Heart right ventricle (tissue), 16 donors: ENCODE data around the gene APLF. TPM values are rescaled to one million over a fixed set of nuclear protein-coding genes. Genes with fewer than 3 reads are reported as not detected.
"Not testable (repeated sequence)": the region's sequence is repeated elsewhere in the genome, so short reads cannot be mapped to it uniquely, and the experiment has no call there.

Experiments
- ATAC-seq, 8 donors: fragments of 200-7000 bp; cut with Tn5 transposase; one replicate each; pipeline ENCODE4 v1.9.1; 2020; ENCODE audit warnings: mild to moderate bottlenecking in 8 of 8, moderate library complexity in 8 of 8, moderate number of reproducible peaks in 1 of 8
- DNase-seq, 2 donors: peaks; one replicate each; pipeline ENCODE4 v3.0.0-alpha.2; 2020
- H3K27ac ChIP-seq, 10 donors: fragments of 200-600 bp; sonication (generic) in 2 of 10; one replicate each; pipeline versions ENCODE4 v1.5.0 to v1.8.0; 2020 to 2022; ENCODE audit warnings: mild to moderate bottlenecking in 3 of 10
- H3K27me3 ChIP-seq, 7 donors: fragments of 200-600 bp; one replicate each; pipeline ENCODE4 v1.8.0; 2021 to 2022; ENCODE audit warnings: mild to moderate bottlenecking in 2 of 7
- H3K36me3 ChIP-seq, 9 donors: fragments of 200-600 bp; sonication (generic) in 1 of 9; one replicate each; pipeline versions ENCODE4 v1.5.0 to v1.8.0; 2020 to 2022; ENCODE audit warnings: mild to moderate bottlenecking in 2 of 9
- H3K4me1 ChIP-seq, 9 donors: fragments of 200-600 bp; sonication (generic) in 1 of 9; one replicate each; pipeline versions ENCODE4 v1.5.0 to v1.8.0; 2020 to 2022; ENCODE audit warnings: mild to moderate bottlenecking in 4 of 9
- H3K4me3 ChIP-seq, 10 donors: fragments of 200-600 bp; sonication (generic) in 2 of 10; one replicate each; pipeline versions ENCODE4 v1.5.0 to v1.8.0; 2020 to 2022; ENCODE audit warnings: mild to moderate bottlenecking in 7 of 10, moderate library complexity in 2 of 10
- H3K9me3 ChIP-seq, 11 donors: fragments of 200-600 bp in 10 of 11; sonication (generic) in 2 of 11; one replicate each; pipeline versions ENCODE4 v1.5.0 to v1.8.0; 2013 to 2022; ENCODE audit warnings: mild to moderate bottlenecking in 2 of 11, control low read depth in 1 of 11, moderate library complexity in 1 of 11
- CTCF ChIP-seq, 9 donors: fragments of 200-600 bp; sonication (generic) in 2 of 9; IDR thresholded peaks; one replicate each; pipeline versions ENCODE4 v1.5.0 to v1.8.0; 2021 to 2022; ENCODE audit warnings: antibody characterized with exemption in 9 of 9, mild to moderate bottlenecking in 5 of 9, moderate library complexity in 1 of 9
- WGBS, 2 donors: extraction: QIAGEN DNeasy Blood & Tissue Kit; methylation state at CpG; one replicate each; pipeline ENCODE4 v1.1.7; 2013; ENCODE audit warnings: inconsistent platforms in 1 of 2; 5-methylcytosine and 5-hydroxymethylcytosine counted together
- intact Hi-C, 10 donors: fragments of 100-400 bp; cut with DNase I; formaldehyde crosslinking; loops; one replicate each; pipeline versions ENCODE4 v1.11.1 to v1.14.2; 2022
- polyA plus RNA-seq, 2 donors: library from polyadenylated mRNA; stranded (reverse); fragments of 200-250 nt; gene quantifications; one replicate each; pipeline ENCODE4 v1.2.3, GENCODE V29; 2013
- total RNA-seq, 10 donors: library from RNA; stranded (reverse); fragmentation: NEBNext Ultra II Directional in 3 of 10; extraction: Animal tissue kit (Norgen Biotek cat#: 25700) in 3 of 10; gene quantifications; one replicate each; pipeline versions ENCODE4 v1.2.1 to v1.2.4, GENCODE V29; 2021 to 2023
- donor health status: Arrhythmogenic right ventricular cardiomyopathy.
- donor health status: ischemic (EF 13 %, LVEDD 7.1; RV severe dilation, severe dysfunction).
- donor health status: healthy with polysubstance abuse.
- donor health status: DM: no; HTN: yes; CAD: no.
- donor health status: DM: no; HTN: no; CAD: no.
- donor health status: ischemic (EF 25% LVEDD 6.9; RV normal size, moderate dysfunction).
- donor health status: ischemic (EF 25% LVEDD 5.7; RV mildly dilated, moderate dysfunction).
- donor health status: healthy.
- donor health status: DM: yes; HTN: yes; CAD: no.
- donor health status: Ischemic cardiomyopathy.
- donor health status: ischemic (EF 35%, LVEDD 5.7; RV mildly dilated, moderate dysfunction).
- donor health status: nonischemic (EF 11% LVEDD 7.7; RV severe dilation, severe dysfunction).
- donor health status: DM: yes; HTN: yes; CAD: no.
- donor health status: PGD.
- donor health status: ischemic (EF 29% LVEDD 5.4; RV normal size, mild dysfunction).
- donor health status: nonischemic (EF 23%, LVEDD 6.1; RV moderate dilation, normal function).

Gene APLF
- total and polyA plus RNA-seq, 12 donors, result 0.38 to 6.5 (median 4.9) TPM

- no peak for TF ChIP-seq CTCF (IDR thresholded peaks at IDR 0.05)
- Histone ChIP-seq H3K9me3 (peaks cover 0 to 4% (median 0%) of the 10 kb centered on the region in 11 donors), H3K27me3 (no peaks in the 10 kb centered on the region), H3K4me3 (no peak overlapping the region), H3K36me3 (peaks cover 0 to 3% (median 0%) of the 10 kb centered on the region in 9 donors), H3K4me1 (no peaks in the 10 kb centered on the region), H3K27ac (no peak overlapping the region)
- intact Hi-C loops, result loop anchor here in 4 of 10 donors (10.0 kb wide), 4 partner anchors 112 to 442 kb away; no protein-coding TSS in a partner anchor
- DNase-seq (no peak), ATAC-seq (no peak)
- 96 to 97% methylated on average over 2 of the region's 2 CpGs for WGBS, 2 donors
Measured at GRCh38 chr2:68482296-68482820, 15.0 kb downstream of the APLF start.

GRCh38 chr2:68483011-68483410 lies 15.6 kb downstream of the APLF start:
- Histone ChIP-seq H3K9me3 (peaks cover 0 to 4% (median 0%) of the 10 kb centered on the region in 11 donors), H3K4me3 (no peak overlapping the region), H3K27me3 (no peaks in the 10 kb centered on the region), H3K36me3 (no peaks in the 10 kb centered on the region), H3K4me1 (peaks cover 0 to 2% (median 0%) of the 10 kb centered on the region in 9 donors), H3K27ac (no peak overlapping the region)
- ATAC-seq, result no peak
- WGBS, 2 donors, result 91 to 94% methylated on average over 3 of the region's 3 CpGs
- intact Hi-C loops, result loop anchor here in 4 of 10 donors (10.0 kb wide), 4 partner anchors 112 to 442 kb away; no protein-coding TSS in a partner anchor
- no peak for TF ChIP-seq CTCF (IDR thresholded peaks at IDR 0.05)
- no peak for DNase-seq

GRCh38 chr2:68487773-68488355 lies 20.5 kb downstream of the APLF start:
- H3K27me3 ChIP-seq, result no peaks in the 10 kb centered on the region
- no peaks in the 10 kb centered on the region for H3K36me3 ChIP-seq
- intact Hi-C loops, result loop anchor here in 8 of 10 donors (5.0 to 10.0 kb wide), 6 partner anchors 107 to 439 kb away; no protein-coding TSS in a partner anchor
- no peak overlapping the region for H3K27ac ChIP-seq
- no peaks in the 10 kb centered on the region for H3K9me3 ChIP-seq
- DNase-seq (no peak), ATAC-seq (no peak)
- TF ChIP-seq CTCF (IDR thresholded peaks at IDR 0.05), result peak; percentile 7 to 70 (median 55)
- H3K4me3 ChIP-seq, result no peak overlapping the region
- 54 to 60% methylated on average over 3 of the region's 3 CpGs for WGBS, 2 donors
- H3K4me1 ChIP-seq, result peaks cover 0 to 6% (median 0%) of the 10 kb centered on the region in 9 donors

- not testable (repeated sequence) for H3K9me3 ChIP-seq
- intact Hi-C loops, result loop anchor here in 8 of 10 donors (5.0 to 10.0 kb wide), 6 partner anchors 106 to 439 kb away; no protein-coding TSS in a partner anchor
- 91 to 100% methylated on average over 1 of the region's 1 CpG for WGBS, 2 donors
Measured at GRCh38 chr2:68488605-68489004, 21.2 kb downstream of the APLF start.

GRCh38 chr2:68489282-68489681 lies 21.9 kb downstream of the APLF start:
- no peak for DNase-seq
- no peaks in the 10 kb centered on the region for H3K27me3 ChIP-seq
- no peak for ATAC-seq
- H3K4me1 ChIP-seq, result peaks cover 0 to 6% (median 0%) of the 10 kb centered on the region in 9 donors
- H3K36me3 ChIP-seq, result no peaks in the 10 kb centered on the region
- WGBS, 2 donors, result 97 to 100% methylated on average over 1 of the region's 1 CpG
- no peaks in the 10 kb centered on the region for H3K9me3 ChIP-seq
- H3K4me3 ChIP-seq, result no peak overlapping the region
- intact Hi-C loops, result loop anchor here in 8 of 10 donors (5.0 to 10.0 kb wide), 6 partner anchors 106 to 438 kb away; no protein-coding TSS in a partner anchor
- no peak overlapping the region for H3K27ac ChIP-seq
- no peak for TF ChIP-seq CTCF (IDR thresholded peaks at IDR 0.05)

More at GRCh38 chr2:68488605-68489004, 21.2 kb downstream of the APLF start:
- not testable (repeated sequence) for H3K27me3 ChIP-seq, ATAC-seq, H3K36me3 ChIP-seq, H3K27ac ChIP-seq, H3K4me1 ChIP-seq, H3K4me3 ChIP-seq, DNase-seq
